ENCODE results near the gene S100A6. TPM values are rescaled to one million over a fixed set of nuclear protein-coding genes. Genes with fewer than 3 reads are reported as not detected.

The S100A6 gene
- total RNA-seq, 4 donors from 2014 or later = 595 to 840 (median 634) TPM

GRCh38 chr1:153490272-153491051 lies 45.3 kb downstream of the S100A6 start:
- peak overlapping the region; percentile 35 to 83 (median 66) for H3K27ac ChIP-seq
- peak; percentile 94 for ATAC-seq
- no peaks in the 10 kb centered on the region for H3K36me3 ChIP-seq
- TF ChIP-seq CTCF (IDR thresholded peaks at IDR 0.05) (no peak), POLR2AphosphoS5 (IDR thresholded peaks at IDR 0.05) (peak; percentile 86)
- H3K4me1 ChIP-seq = peaks cover 0 to 40% (median 13%) of the 10 kb centered on the region in 3 donors
- H3K27me3 ChIP-seq = no peaks in the 10 kb centered on the region
- 17 to 70% methylated on average over 2 to 10 of the region's 12 CpGs for WGBS, 2 donors (ENCODE audit: low coverage in 1 of 2)
- H3K9me3 ChIP-seq = no peaks in the 10 kb centered on the region
- H3K4me3 ChIP-seq = no peak overlapping the region

DNA sequence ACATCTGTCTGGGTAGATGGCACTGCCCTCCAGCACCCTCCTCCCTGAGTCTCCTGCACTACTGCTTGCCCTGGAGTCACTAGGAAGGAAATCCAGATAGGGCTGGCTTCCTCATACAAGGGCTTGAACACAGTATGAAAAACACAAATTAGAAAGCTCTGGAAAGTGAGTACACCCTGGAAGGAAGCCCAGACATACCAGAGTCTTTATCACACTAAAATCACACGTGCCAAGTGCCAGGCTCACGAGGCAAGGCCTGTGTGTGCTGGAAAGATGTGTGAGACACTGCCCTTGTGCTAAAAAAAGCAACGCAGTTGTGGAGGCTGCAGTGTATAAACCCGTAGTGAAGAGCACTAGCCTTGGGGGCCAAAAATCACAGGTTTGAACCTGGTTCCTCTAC lies 47.1 kb downstream of the S100A6 start:
- H3K27me3 ChIP-seq = no peaks in the 10 kb centered on the region
- no peaks in the 10 kb centered on the region for H3K9me3 ChIP-seq
- peaks cover 0 to 35% (median 13%) of the 10 kb centered on the region in 3 donors for H3K4me1 ChIP-seq
- TF ChIP-seq POLR2AphosphoS5 (IDR thresholded peaks at IDR 0.05) (peak; percentile 65), CTCF (IDR thresholded peaks at IDR 0.05) (no peak)
- H3K36me3 ChIP-seq = no peaks in the 10 kb centered on the region
- no peak overlapping the region for H3K4me3 ChIP-seq
- 8 to 9% methylated on average over 4 of the region's 4 CpGs for WGBS, 2 donors (ENCODE audit: low coverage in 1 of 2)
- H3K27ac ChIP-seq = peak overlapping the region in 3 of 4 donors; percentile 43 to 83 (median 76)
- ATAC-seq = peak; percentile 62

- H3K4me1 ChIP-seq = peaks cover 0 to 29% (median 9%) of the 10 kb centered on the region in 3 donors
Observed at GRCh38 chr1:153487707-153488106, 48.1 kb downstream of the S100A6 start.

DNA sequence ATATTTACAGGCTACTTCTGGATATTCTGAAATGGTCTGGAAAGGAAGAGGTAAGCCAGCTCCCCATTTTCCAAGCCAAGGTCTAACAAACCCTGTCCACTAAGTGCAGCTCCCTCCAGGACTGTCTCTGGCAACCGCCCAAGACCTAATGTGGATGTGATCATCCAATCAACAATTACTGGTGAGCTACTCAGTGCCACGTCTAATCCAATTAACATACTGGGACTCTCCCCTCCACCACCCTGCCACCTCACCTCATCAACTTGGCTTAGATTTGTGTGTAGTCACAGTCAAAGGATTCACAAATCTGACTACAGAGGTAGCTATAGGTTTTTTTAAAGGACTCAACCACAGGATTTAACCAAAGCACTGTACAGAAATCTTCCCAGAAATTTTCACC lies 49.9 kb downstream of the S100A6 start:
- ATAC-seq = no peak
- Histone ChIP-seq H3K4me1 (peaks cover 0 to 20% (median 4%) of the 10 kb centered on the region in 3 donors), H3K36me3 (no peaks in the 10 kb centered on the region), H3K9me3 (no peaks in the 10 kb centered on the region), H3K27me3 (peaks cover 3% of the 10 kb centered on the region), H3K4me3 (no peak overlapping the region), H3K27ac (no peak overlapping the region)
- 40 to 54% methylated on average over 1 to 2 of the region's 2 CpGs for WGBS, 2 donors (ENCODE audit: low coverage in 1 of 2)
- TF ChIP-seq CTCF (IDR thresholded peaks at IDR 0.05) (no peak), POLR2A (IDR thresholded peaks at IDR 0.05) (no peak), POLR2AphosphoS5 (IDR thresholded peaks at IDR 0.05) (no peak)

More at GRCh38 chr1:153487707-153488106, 48.1 kb downstream of the S100A6 start:
- Histone ChIP-seq H3K4me3 (no peak overlapping the region), H3K27me3 (no peaks in the 10 kb centered on the region), H3K27ac (no peak overlapping the region), H3K9me3 (no peaks in the 10 kb centered on the region), H3K36me3 (no peaks in the 10 kb centered on the region)
- no peak for ATAC-seq
- no peak for TF ChIP-seq EP300 (IDR thresholded peaks at IDR 0.05)
- TF ChIP-seq CTCF (IDR thresholded peaks at IDR 0.05) = no peak
- no peak for TF ChIP-seq POLR2AphosphoS5 (IDR thresholded peaks at IDR 0.05)
- no peak for TF ChIP-seq POLR2A (IDR thresholded peaks at IDR 0.05)
- 96 to 100% methylated on average over 1 to 2 of the region's 2 CpGs for WGBS, 2 donors (ENCODE audit: low coverage in 1 of 2)

Other genes starting within 250 kb of the S100A6 start
- under 1 TPM in 1 of 4 donors, not detected in 3; 0.45 TPM for gene PGLYRP3, start 223.0 kb downstream of the S100A6 start, total RNA-seq
- gene PGLYRP4, start 187.2 kb downstream of the S100A6 start, total RNA-seq = not detected
- gene S100A9, start 178.1 kb downstream of the S100A6 start, total RNA-seq = 1,000 to 10,000 TPM in 1 of 4 donors, 100 to 1,000 TPM in 2, 10 to 100 TPM in 1; 65.3 to 2,906 (median 485) TPM
- gene S100A12, start 160.4 kb downstream of the S100A6 start, total RNA-seq = 10 to 100 TPM in 2 of 4 donors, 1 to 10 TPM in 1, not detected in 1; 1.4 to 21.1 (median 12.6) TPM
- gene S100A8, start 144.9 kb downstream of the S100A6 start, total RNA-seq = 100 to 1,000 TPM in 2 of 4 donors, 10 to 100 TPM in 2; 13.1 to 745 (median 110) TPM
- under 1 TPM in 2 of 4 donors, not detected in 2; 0.16 to 0.79 TPM for gene S100A7A, start 119.5 kb downstream of the S100A6 start, total RNA-seq
- gene S100A7, start 75.3 kb downstream of the S100A6 start, total RNA-seq = 100 to 1,000 TPM in 1 of 4 donors, 10 to 100 TPM in 1, not detected in 2; 33.0 to 253 TPM
- not detected for gene S100A5, start 4.9 kb upstream of the S100A6 start, total RNA-seq
- 100 to 1,000 TPM; 135 to 345 (median 259) TPM for gene S100A4, start 9.8 kb upstream of the S100A6 start, total RNA-seq
- 1 to 10 TPM in 2 of 4 donors, under 1 TPM in 1, not detected in 1; 0.69 to 6.0 (median 1.1) TPM for gene S100A3, start 13.3 kb upstream of the S100A6 start, total RNA-seq
- 10 to 100 TPM in 2 of 4 donors, 1 to 10 TPM in 2; 2.7 to 73.3 (median 14.2) TPM for gene S100A2, start 29.9 kb upstream of the S100A6 start, total RNA-seq
- 100 to 1,000 TPM in 1 of 4 donors, 10 to 100 TPM in 3; 49.7 to 121 (median 71.5) TPM for gene S100A16, start 77.1 kb upstream of the S100A6 start, total RNA-seq
- 10 to 100 TPM in 1 of 4 donors, 1 to 10 TPM in 2, under 1 TPM in 1; 0.85 to 82.1 (median 5.0) TPM for gene S100A14, start 80.3 kb upstream of the S100A6 start, total RNA-seq
- gene S100A13, start 91.5 kb upstream of the S100A6 start, total RNA-seq = 100 to 1,000 TPM in 1 of 4 donors, 10 to 100 TPM in 3; 56.1 to 133 (median 76.3) TPM
- gene S100A1, start 92.4 kb upstream of the S100A6 start, total RNA-seq = 1 to 10 TPM; 2.4 to 8.3 (median 2.8) TPM
- 10 to 100 TPM; 33.7 to 57.0 (median 42.2) TPM for gene CHTOP, start 98.1 kb upstream of the S100A6 start, total RNA-seq
- 10 to 100 TPM; 58.9 to 77.4 (median 69.4) TPM for gene SNAPIN, start 122.7 kb upstream of the S100A6 start, total RNA-seq
- 10 to 100 TPM; 52.1 to 99.2 (median 79.3) TPM for gene ILF2, start 135.0 kb upstream of the S100A6 start, total RNA-seq
- 10 to 100 TPM; 36.7 to 57.0 (median 46.7) TPM for gene NPR1, start 142.7 kb upstream of the S100A6 start, total RNA-seq
- 10 to 100 TPM; 31.4 to 55.3 (median 43.5) TPM for gene INTS3, start 192.1 kb upstream of the S100A6 start, total RNA-seq
- gene SLC27A3, start 239.4 kb upstream of the S100A6 start, total RNA-seq = 10 to 100 TPM; 18.8 to 30.7 (median 21.6) TPM

Measured in gastroesophageal sphincter (tissue), 4 donors.